Cardiac muscle cell (in vitro differentiated cells and primary cell): ENCODE results near the gene KIF1C. TPM values are rescaled to one million over a fixed set of nuclear protein-coding genes. Genes with fewer than 3 reads are reported as not detected.
A peak's percentile ranks its signal among the peaks of the same experiment; 100 is the strongest.

Experiments
- DNase-seq, 2 donors: peaks; one replicate each; pipeline versions ENCODE4 v3.0.0 to v3.0.0-alpha.2; 2010 to 2017; ENCODE audit warnings: low read depth in 1 of 2, low spot score in 1 of 2
- H3K27ac ChIP-seq: fragments of 200-600 bp; sonication (generic); 2 replicates; pipeline ENCODE4 v1.5.1; 2016
- H3K27me3 ChIP-seq: fragments of 200-600 bp; sonication (generic); 2 replicates; pipeline ENCODE4 v1.6.0; 2016; ENCODE audit warnings: control low read depth
- H3K36me3 ChIP-seq: fragments of 200-600 bp; sonication (generic); 2 replicates; pipeline ENCODE4 v1.5.1; 2016; ENCODE audit warnings: control low read depth
- H3K4me1 ChIP-seq: fragments of 200-600 bp; sonication (generic); 2 replicates; pipeline ENCODE4 v1.8.1; 2017; ENCODE audit warnings: low read depth, mild to moderate bottlenecking, mixed run types
- H3K4me3 ChIP-seq: fragments of 200-600 bp; sonication (generic); 2 replicates; pipeline ENCODE4 v1.5.1; 2016; ENCODE audit warnings: mild to moderate bottlenecking
- H3K9me3 ChIP-seq: fragments of 200-600 bp; sonication (generic); 2 replicates; pipeline ENCODE4 v1.5.1; 2017; ENCODE audit warnings: low read depth, mild to moderate bottlenecking, control low read depth
- CTCF ChIP-seq: IDR thresholded peaks from 2 replicates; pipeline ENCODE4 v1.5.1; 2012; ENCODE audit warnings: low read depth, mild to moderate bottlenecking, low read length
- polyA plus RNA-seq: library from polyadenylated mRNA; unstranded; fragments of >200 nt; fragmentation: Nextera tagmentation; extraction: Ambion mirVana; gene quantifications from 2 replicates; pipeline ENCODE4 v1.2.1, GENCODE V29; 2016
- total RNA-seq: library from RNA; depleted of rRNA; stranded (reverse); fragments of >200 nt; gene quantifications from 2 replicates; pipeline ENCODE4 v1.2.3, GENCODE V29; 2016

The KIF1C gene
- total and polyA plus RNA-seq, 2 experiments from 2014 or later = 65.8 to 67.1 TPM

- DNase-seq = peak in 1 of 2 donors; percentile 41
- Histone ChIP-seq H3K4me1 (peaks cover 29% of the 10 kb centered on the region), H3K9me3 (no peaks in the 10 kb centered on the region), H3K27ac (peak overlapping the region; percentile 72), H3K36me3 (peaks cover 33% of the 10 kb centered on the region), H3K27me3 (no peaks in the 10 kb centered on the region), H3K4me3 (no peak overlapping the region)
- TF ChIP-seq CTCF = peak; percentile 35
These were observed 41.2 kb upstream of the KIF1C start for GRCh38 chr17:4956493-4957061.

- Histone ChIP-seq H3K36me3 (peaks cover 33% of the 10 kb centered on the region), H3K27ac (peak overlapping the region; percentile 48)
- no peak for TF ChIP-seq CTCF
These were observed 39.6 kb upstream of the KIF1C start for GRCh38 chr17:4958102-4958501.

GRCh38 chr17:4959261-4959965 lies 38.3 kb upstream of the KIF1C start:
- H3K27me3 ChIP-seq = no peaks in the 10 kb centered on the region
- H3K27ac ChIP-seq = peak overlapping the region; percentile 60
- H3K4me1 ChIP-seq = peaks cover 2% of the 10 kb centered on the region
- TF ChIP-seq CTCF = no peak
- no peak for DNase-seq
- no peaks in the 10 kb centered on the region for H3K9me3 ChIP-seq
- H3K4me3 ChIP-seq = no peak overlapping the region
- peaks cover 23% of the 10 kb centered on the region for H3K36me3 ChIP-seq

More at GRCh38 chr17:4958102-4958501, 39.6 kb upstream of the KIF1C start:
- H3K4me1 ChIP-seq = peaks cover 14% of the 10 kb centered on the region
- no peaks in the 10 kb centered on the region for H3K9me3 ChIP-seq
- H3K27me3 ChIP-seq = no peaks in the 10 kb centered on the region
- no peak overlapping the region for H3K4me3 ChIP-seq
- DNase-seq = no peak

GRCh38 chr17:4960279-4960922 lies 37.3 kb upstream of the KIF1C start:
- H3K4me1 ChIP-seq = peaks cover 2% of the 10 kb centered on the region
- H3K4me3 ChIP-seq = no peak overlapping the region
- no peaks in the 10 kb centered on the region for H3K9me3 ChIP-seq
- TF ChIP-seq CTCF = no peak
- peak overlapping the region; percentile 60 for H3K27ac ChIP-seq
- peaks cover 17% of the 10 kb centered on the region for H3K36me3 ChIP-seq
- DNase-seq = no peak
- H3K27me3 ChIP-seq = no peaks in the 10 kb centered on the region

GRCh38 chr17:4965311-4965986 lies 32.3 kb upstream of the KIF1C start:
- no peak for DNase-seq
- no peak for TF ChIP-seq CTCF
- Histone ChIP-seq H3K36me3 (no peaks in the 10 kb centered on the region), H3K27ac (peak overlapping the region; percentile 91), H3K4me1 (peaks cover 14% of the 10 kb centered on the region), H3K27me3 (no peaks in the 10 kb centered on the region), H3K4me3 (no peak overlapping the region), H3K9me3 (no peaks in the 10 kb centered on the region)
